IPS-15b (cell line): ENCODE results near the gene CCT8.
"Not testable (repeated sequence)": the region's sequence is repeated elsewhere in the genome, so short reads cannot be mapped to it uniquely, and the experiment has no call there.

Experiments
- H3K27me3 ChIP-seq: one replicate; pipeline ENCODE4 v1.6.1; 2013; ENCODE audit warnings: low read length; ENCODE audit not compliant: control insufficient read depth, insufficient read depth
- H3K36me3 ChIP-seq: one replicate; pipeline ENCODE4 v1.6.1; 2013; ENCODE audit warnings: low read length; ENCODE audit not compliant: control insufficient read depth, insufficient read depth
- H3K4me1 ChIP-seq: one replicate; pipeline ENCODE4 v1.6.1; 2013; ENCODE audit warnings: mild to moderate bottlenecking, low read length; ENCODE audit not compliant: control insufficient read depth, insufficient read depth
- H3K4me3 ChIP-seq: one replicate; pipeline ENCODE4 v1.5.1; 2013; ENCODE audit warnings: low read depth, low read length
- H3K9ac ChIP-seq: one replicate; pipeline ENCODE4 v1.6.1; 2013; ENCODE audit warnings: low read depth, mild to moderate bottlenecking, low read length
- H3K9me3 ChIP-seq: one replicate; pipeline ENCODE4 v1.6.1; 2013; ENCODE audit warnings: mild to moderate bottlenecking, low read length; ENCODE audit not compliant: control insufficient read depth, insufficient read depth

The CCT8 gene

DNA sequence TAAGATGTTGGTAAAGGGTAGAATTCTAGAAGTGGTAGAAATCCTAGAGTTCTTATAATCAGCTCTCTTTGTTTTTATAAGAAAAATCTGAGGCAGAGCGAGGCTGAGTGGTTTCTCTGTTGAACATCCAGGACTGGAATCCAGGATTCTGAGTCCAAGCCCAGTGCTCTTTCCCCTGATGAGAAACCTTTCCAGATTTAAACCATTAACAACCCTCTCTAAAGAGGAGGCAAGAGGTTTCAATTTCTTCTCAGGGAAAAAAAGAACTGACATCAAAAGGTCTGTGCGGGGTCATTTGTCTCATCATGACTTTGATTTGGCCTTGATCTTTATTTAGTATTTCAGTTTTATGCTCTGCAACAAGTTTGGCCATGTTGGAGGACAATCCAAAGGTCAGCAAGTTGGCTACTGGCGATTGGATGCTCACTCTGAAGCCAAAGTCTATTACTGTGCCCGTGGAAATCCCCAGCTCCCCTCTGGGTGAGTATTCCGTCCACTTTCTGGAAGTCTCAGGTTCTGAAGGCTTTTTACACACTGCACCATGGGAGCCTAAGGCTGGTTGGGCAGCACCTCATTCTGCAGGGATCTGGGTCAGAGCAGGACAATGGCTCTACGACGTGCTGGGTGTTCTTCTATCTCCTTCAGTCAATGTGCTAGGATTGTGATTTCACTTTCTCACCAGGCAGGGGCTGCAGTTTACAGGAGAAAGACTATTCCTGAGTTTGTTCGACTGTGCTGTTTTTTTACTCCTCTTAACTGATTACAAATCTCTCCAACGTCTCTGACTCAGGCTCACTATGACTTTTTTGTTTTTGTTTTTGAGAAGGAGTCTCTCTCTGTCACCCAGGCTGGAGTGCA lies 18.9 kb upstream of the CCT8 start:
- Histone ChIP-seq H3K4me3 (no peak overlapping the region), H3K9me3 (no peaks in the 10 kb centered on the region), H3K36me3 (no peaks in the 10 kb centered on the region), H3K27me3 (no peaks in the 10 kb centered on the region), H3K4me1 (no peaks in the 10 kb centered on the region), H3K9ac (no peak overlapping the region)

- Histone ChIP-seq H3K27me3 (no peaks in the 10 kb centered on the region), H3K36me3 (no peaks in the 10 kb centered on the region), H3K9me3 (no peaks in the 10 kb centered on the region), H3K4me1 (no peaks in the 10 kb centered on the region), H3K9ac (no peak overlapping the region), H3K4me3 (no peak overlapping the region)
Observed at GRCh38 chr21:29091033-29091432, 17.6 kb upstream of the CCT8 start.

DNA sequence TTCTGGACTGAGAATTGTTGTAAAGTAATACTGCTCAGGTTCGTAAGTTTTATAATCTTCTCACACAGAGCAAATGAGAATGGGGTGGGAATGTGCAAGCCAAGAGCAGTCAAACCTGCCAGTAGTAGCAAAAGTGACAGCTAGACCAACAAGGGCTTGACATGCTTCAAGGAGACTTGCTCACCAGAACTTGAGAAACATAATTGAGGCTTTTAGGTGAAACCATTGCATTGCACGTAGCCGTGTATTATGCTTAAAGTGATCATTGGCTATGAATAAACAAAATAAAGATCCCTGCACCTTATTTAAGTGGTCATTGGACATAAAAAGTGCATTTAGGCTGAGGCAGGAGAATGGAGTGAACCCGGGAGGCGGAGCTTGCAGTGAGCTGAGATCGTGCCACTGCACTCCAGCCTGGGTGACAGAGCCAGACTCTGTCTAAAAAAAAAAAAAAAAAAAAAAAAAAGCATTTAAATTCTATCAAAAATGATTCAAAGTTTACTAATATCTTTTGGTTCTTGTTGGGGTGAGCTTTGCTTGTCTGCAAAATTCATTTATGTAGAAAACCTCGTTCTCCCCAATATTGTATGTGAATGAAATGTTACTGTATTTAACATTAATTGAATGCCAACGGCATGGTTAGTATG lies 11.8 kb upstream of the CCT8 start:
- H3K36me3 ChIP-seq = no peaks in the 10 kb centered on the region
- H3K9ac ChIP-seq = no peak overlapping the region
- H3K4me1 ChIP-seq = no peaks in the 10 kb centered on the region
- no peak overlapping the region for H3K4me3 ChIP-seq
- no peaks in the 10 kb centered on the region for H3K9me3 ChIP-seq
- no peaks in the 10 kb centered on the region for H3K27me3 ChIP-seq

GRCh38 chr21:29084372-29084771 lies 10.9 kb upstream of the CCT8 start:
- Histone ChIP-seq H3K4me1 (no peaks in the 10 kb centered on the region), H3K9ac (no peak overlapping the region), H3K9me3 (no peaks in the 10 kb centered on the region), H3K36me3 (no peaks in the 10 kb centered on the region), H3K4me3 (no peak overlapping the region), H3K27me3 (no peaks in the 10 kb centered on the region)

DNA sequence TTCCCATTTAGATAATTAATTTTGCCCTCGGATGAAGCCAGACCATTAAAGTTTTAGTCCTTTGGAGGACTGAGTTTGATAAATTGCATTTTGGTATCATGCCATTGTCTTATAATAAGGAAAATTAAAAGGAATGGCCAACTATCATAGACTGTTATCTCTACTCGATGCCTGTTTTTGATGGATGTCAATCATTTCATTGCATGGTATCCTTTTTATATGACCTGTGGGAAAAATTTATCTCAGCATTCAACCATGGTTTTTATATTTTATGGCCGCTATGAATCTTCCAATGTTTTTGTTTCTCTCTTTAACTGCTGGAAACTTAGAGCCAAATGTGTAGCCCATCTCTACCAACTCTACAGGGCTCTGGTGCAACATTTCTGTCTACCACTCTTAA lies 9.9 kb upstream of the CCT8 start:
- Histone ChIP-seq H3K36me3 (no peaks in the 10 kb centered on the region), H3K9ac (no peak overlapping the region), H3K4me3 (no peak overlapping the region), H3K9me3 (no peaks in the 10 kb centered on the region), H3K4me1 (no peaks in the 10 kb centered on the region), H3K27me3 (no peaks in the 10 kb centered on the region)

DNA sequence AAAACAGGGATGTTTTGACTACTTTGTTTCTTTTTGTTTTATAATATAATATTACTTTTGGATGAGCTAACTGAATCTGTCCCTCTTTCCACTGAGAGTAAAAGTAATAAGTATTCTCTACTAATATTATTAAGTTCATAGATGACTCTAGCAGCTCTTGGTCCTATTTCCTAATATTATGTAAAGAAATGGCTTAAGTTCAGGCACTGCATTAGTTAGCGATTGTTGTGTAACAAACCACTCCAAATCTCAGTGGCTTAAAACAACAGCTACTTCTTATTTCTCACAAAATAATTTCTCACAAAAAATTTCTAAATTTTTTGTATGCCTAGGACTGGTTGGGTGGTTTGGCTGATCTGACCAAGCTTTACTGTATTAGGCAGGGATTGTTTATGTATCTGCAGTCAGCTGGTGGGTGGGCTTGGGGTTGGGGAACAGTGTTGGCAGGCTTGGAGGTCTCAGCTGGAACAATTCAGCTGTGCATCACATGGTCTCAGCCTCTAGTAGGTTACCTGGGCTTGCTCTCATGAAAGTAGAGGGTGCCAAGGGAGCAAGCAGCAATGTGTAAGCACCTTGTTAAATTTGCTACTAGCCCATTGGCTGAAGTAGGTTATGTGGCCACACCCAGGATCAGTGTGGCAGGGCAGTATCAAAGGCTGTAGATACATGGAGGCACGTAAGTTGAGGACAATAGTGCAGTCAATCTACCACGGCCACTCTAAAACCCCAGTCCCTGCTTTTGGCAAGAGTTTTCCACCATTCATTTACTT lies 8.8 kb upstream of the CCT8 start:
- H3K4me1 ChIP-seq = no peaks in the 10 kb centered on the region

GRCh38 chr21:29080454-29080941 lies 7.0 kb upstream of the CCT8 start:
- Histone ChIP-seq H3K27me3 (no peaks in the 10 kb centered on the region), H3K9me3 (no peaks in the 10 kb centered on the region), H3K4me3 (no peak overlapping the region), H3K4me1 (no peaks in the 10 kb centered on the region), H3K9ac (no peak overlapping the region), H3K36me3 (no peaks in the 10 kb centered on the region)

More for the DNA sequence above, 8.8 kb upstream of the CCT8 start:
- Histone ChIP-seq H3K27me3 (no peaks in the 10 kb centered on the region), H3K36me3 (no peaks in the 10 kb centered on the region), H3K9ac (no peak overlapping the region), H3K4me3 (no peak overlapping the region), H3K9me3 (no peaks in the 10 kb centered on the region)

- Histone ChIP-seq H3K4me3 (no peak overlapping the region), H3K9ac (no peak overlapping the region), H3K36me3 (no peaks in the 10 kb centered on the region), H3K4me1 (no peaks in the 10 kb centered on the region), H3K27me3 (no peaks in the 10 kb centered on the region), H3K9me3 (no peaks in the 10 kb centered on the region)
Observed at GRCh38 chr21:29078869-29079767, 5.7 kb upstream of the CCT8 start.

- Histone ChIP-seq H3K9me3 (no peaks in the 10 kb centered on the region), H3K36me3 (no peaks in the 10 kb centered on the region), H3K9ac (peak overlapping the region; percentile 70), H3K4me1 (no peaks in the 10 kb centered on the region), H3K4me3 (peak overlapping the region; percentile 50), H3K27me3 (no peaks in the 10 kb centered on the region)
Observed at GRCh38 chr21:29077651-29078090, 4.2 kb upstream of the CCT8 start.

- not testable (repeated sequence) for H3K36me3 ChIP-seq, H3K4me1 ChIP-seq, H3K27me3 ChIP-seq, H3K9me3 ChIP-seq
- Histone ChIP-seq H3K4me3 (peak overlapping the region; percentile 50), H3K9ac (peak overlapping the region; percentile 70)
Observed at GRCh38 chr21:29076731-29077640, 3.5 kb upstream of the CCT8 start.
